Measurements from ENCODE around the gene LGSN. TPM values are rescaled to one million over a fixed set of nuclear protein-coding genes. Genes with fewer than 3 reads are reported as not detected.

LGSN gene
- total RNA-seq, 1 donor from 2014 or later = not detected

Other genes with a start within 250 kb of the LGSN start
- gene FKBP1C, start 108.5 kb downstream of the LGSN start, total RNA-seq (ENCODE audit: unreplicated experiment) = 1.0 TPM

All from endothelial cell (in vitro differentiated cells).